GM19351 (cell line): ENCODE data around the gene MEF2C.
"Not testable (repeated sequence)": the region's sequence is repeated elsewhere in the genome, so short reads cannot be mapped to it uniquely, and the experiment has no call there.

Experiments used
- ATAC-seq: cut with Tn5 transposase; IDR thresholded peaks from one replicate; pipeline ENCODE4 v1.9.1; 2021; ENCODE audit warnings: mild to moderate bottlenecking, moderate library complexity; ENCODE audit not compliant: unreplicated experiment

Gene MEF2C

GRCh38 chr5:88883059-88883835 is at the start of gene MEF2C:
TSS of gene MEF2C (minus strand) at chr5:88883184. CDS start at chr5:88823788, 59,396 bp downstream.
- ATAC-seq, result peak; percentile 28

- ATAC-seq, result no peak
Measured at GRCh38 chr5:88932541-88932940, 49.6 kb upstream of the MEF2C start.

GRCh38 chr5:88930335-88930734 is 47.4 kb upstream of the MEF2C start:
- no peak for ATAC-seq

GRCh38 chr5:88929385-88929784 is 46.4 kb upstream of the MEF2C start:
- ATAC-seq, result no peak

GRCh38 chr5:88926774-88927173 is 43.8 kb upstream of the MEF2C start:
- no peak for ATAC-seq

GRCh38 chr5:88925692-88926490 is 42.9 kb upstream of the MEF2C start:
- ATAC-seq, result no peak

- ATAC-seq, result no peak
Measured at GRCh38 chr5:88924330-88924657, 41.3 kb upstream of the MEF2C start.

GRCh38 chr5:88923623-88924329 is 40.8 kb upstream of the MEF2C start:
- no peak for ATAC-seq

- not testable (repeated sequence) for ATAC-seq
Measured at GRCh38 chr5:88912743-88913142, 29.8 kb upstream of the MEF2C start.

- not testable (repeated sequence) for ATAC-seq
Measured at GRCh38 chr5:88911059-88911572, 28.1 kb upstream of the MEF2C start.

GRCh38 chr5:88904478-88904877 is 21.5 kb upstream of the MEF2C start:
- not testable (repeated sequence) for ATAC-seq

- ATAC-seq, result not testable (repeated sequence)
Measured at GRCh38 chr5:88903966-88904365, 21.0 kb upstream of the MEF2C start.

GRCh38 chr5:88901077-88901476 is 18.1 kb upstream of the MEF2C start:
- not testable (repeated sequence) for ATAC-seq

GRCh38 chr5:88899096-88899737 is 16.2 kb upstream of the MEF2C start:
- no peak for ATAC-seq

- no peak for ATAC-seq
Measured at GRCh38 chr5:88897748-88898147, 14.8 kb upstream of the MEF2C start.

GRCh38 chr5:88895681-88896501 is 12.9 kb upstream of the MEF2C start:
- no peak for ATAC-seq

GRCh38 chr5:88892669-88893068 is 9.7 kb upstream of the MEF2C start:
- ATAC-seq, result no peak

- no peak for ATAC-seq
Measured at GRCh38 chr5:88890070-88890781, 7.2 kb upstream of the MEF2C start.
